SK-N-SH (cell line): ENCODE results near the gene DNAJC17.

Source experiments
- CTCF ChIP-seq: fragments of 200-600 bp; sonication (generic); IDR thresholded peaks from 2 replicates; pipeline ENCODE4 v1.6.1; 2017; ENCODE audit warnings: antibody characterized with exemption, mild to moderate bottlenecking, moderate library complexity
- EP300 ChIP-seq, 2 experiments: IDR thresholded peaks; 2 replicates each; pipeline versions ENCODE4 v1.4.0 to v1.6.1; 2012; ENCODE audit warnings: borderline replicate concordance in 1 of 2, low read depth in 1 of 2, low read length in 1 of 2
- GABPA ChIP-seq: IDR thresholded peaks from 2 replicates; pipeline ENCODE4 v1.4.0; 2012; ENCODE audit warnings: low read depth, mild to moderate bottlenecking
- RAD21 ChIP-seq: IDR thresholded peaks from 2 replicates; pipeline ENCODE4 v1.6.1; 2012; ENCODE audit warnings: mild to moderate bottlenecking, low read length
- TF ChIP-seq, protein P1 (sequence below): IDR thresholded peaks from 2 replicates; pipeline ENCODE4 v1.6.1; 2012; ENCODE audit warnings: mild to moderate bottlenecking, low read depth, low read length, moderate library complexity
- TF ChIP-seq, protein P2 (sequence below): fragments of 150-350 bp; IDR thresholded peaks from 2 replicates; pipeline ENCODE4 v1.6.1; 2017; ENCODE audit warnings: antibody characterized with exemption, low read length, low read depth, borderline replicate concordance

DNA sequence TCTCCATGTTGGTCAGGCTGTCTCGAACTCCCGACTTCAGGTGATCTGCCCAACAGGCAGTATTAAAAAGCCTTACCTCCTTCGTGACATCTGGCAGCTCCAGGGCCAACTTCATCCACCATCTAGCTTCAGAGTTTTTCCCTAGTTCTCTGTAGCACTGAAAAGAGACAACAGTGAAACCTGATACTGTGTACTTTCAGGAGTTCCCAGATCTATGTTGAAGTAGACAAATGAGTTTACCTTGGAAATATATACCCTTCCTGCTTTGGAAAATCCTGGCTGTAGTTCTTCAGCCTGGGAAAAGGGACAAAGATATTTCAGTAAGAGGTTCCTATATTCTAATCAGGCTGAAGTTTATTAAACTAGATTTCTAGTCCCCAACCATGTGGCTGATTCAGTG, 70.2 kb downstream of the DNAJC17 start:
- TF ChIP-seq CTCF: no peak
- TF ChIP-seq, protein P1, sequence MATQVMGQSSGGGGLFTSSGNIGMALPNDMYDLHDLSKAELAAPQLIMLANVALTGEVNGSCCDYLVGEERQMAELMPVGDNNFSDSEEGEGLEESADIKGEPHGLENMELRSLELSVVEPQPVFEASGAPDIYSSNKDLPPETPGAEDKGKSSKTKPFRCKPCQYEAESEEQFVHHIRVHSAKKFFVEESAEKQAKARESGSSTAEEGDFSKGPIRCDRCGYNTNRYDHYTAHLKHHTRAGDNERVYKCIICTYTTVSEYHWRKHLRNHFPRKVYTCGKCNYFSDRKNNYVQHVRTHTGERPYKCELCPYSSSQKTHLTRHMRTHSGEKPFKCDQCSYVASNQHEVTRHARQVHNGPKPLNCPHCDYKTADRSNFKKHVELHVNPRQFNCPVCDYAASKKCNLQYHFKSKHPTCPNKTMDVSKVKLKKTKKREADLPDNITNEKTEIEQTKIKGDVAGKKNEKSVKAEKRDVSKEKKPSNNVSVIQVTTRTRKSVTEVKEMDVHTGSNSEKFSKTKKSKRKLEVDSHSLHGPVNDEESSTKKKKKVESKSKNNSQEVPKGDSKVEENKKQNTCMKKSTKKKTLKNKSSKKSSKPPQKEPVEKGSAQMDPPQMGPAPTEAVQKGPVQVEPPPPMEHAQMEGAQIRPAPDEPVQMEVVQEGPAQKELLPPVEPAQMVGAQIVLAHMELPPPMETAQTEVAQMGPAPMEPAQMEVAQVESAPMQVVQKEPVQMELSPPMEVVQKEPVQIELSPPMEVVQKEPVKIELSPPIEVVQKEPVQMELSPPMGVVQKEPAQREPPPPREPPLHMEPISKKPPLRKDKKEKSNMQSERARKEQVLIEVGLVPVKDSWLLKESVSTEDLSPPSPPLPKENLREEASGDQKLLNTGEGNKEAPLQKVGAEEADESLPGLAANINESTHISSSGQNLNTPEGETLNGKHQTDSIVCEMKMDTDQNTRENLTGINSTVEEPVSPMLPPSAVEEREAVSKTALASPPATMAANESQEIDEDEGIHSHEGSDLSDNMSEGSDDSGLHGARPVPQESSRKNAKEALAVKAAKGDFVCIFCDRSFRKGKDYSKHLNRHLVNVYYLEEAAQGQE: no peak
- TF ChIP-seq GABPA: no peak
- no peak for TF ChIP-seq EP300 (IDR thresholded peaks at IDR 0.05; ENCODE audit: borderline replicate concordance in 1 of 2, low read depth in 1 of 2, low read length in 1 of 2)
- TF ChIP-seq, protein P2, sequence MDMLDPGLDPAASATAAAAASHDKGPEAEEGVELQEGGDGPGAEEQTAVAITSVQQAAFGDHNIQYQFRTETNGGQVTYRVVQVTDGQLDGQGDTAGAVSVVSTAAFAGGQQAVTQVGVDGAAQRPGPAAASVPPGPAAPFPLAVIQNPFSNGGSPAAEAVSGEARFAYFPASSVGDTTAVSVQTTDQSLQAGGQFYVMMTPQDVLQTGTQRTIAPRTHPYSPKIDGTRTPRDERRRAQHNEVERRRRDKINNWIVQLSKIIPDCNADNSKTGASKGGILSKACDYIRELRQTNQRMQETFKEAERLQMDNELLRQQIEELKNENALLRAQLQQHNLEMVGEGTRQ: no peak
- TF ChIP-seq RAD21: no peak
